ENCODE data around the gene B3GNT5. TPM values are rescaled to one million over a fixed set of nuclear protein-coding genes. Genes with fewer than 3 reads are reported as not detected.

B3GNT5 gene
- total and polyA plus RNA-seq, 2 experiments from 2014 or later, result 4.9 to 6.4 TPM

- peaks cover 38% of the 10 kb centered on the region for H3K9me3 Mint-ChIP-seq
- peaks cover 30% of the 10 kb centered on the region for H3K36me3 Mint-ChIP-seq (ENCODE audit: low read depth)
- Histone ChIP-seq H3K4me2 (no peak overlapping the region), H3K4me1 (ENCODE audit: insufficient read depth) (peaks cover 17% of the 10 kb centered on the region), H3K27ac (ENCODE audit: low read depth) (no peak overlapping the region), H3F3A (replicated peaks; ENCODE audit: low read depth) (no peaks in the 10 kb centered on the region), H4K20me1 (replicated peaks; ENCODE audit: insufficient read depth) (no peaks in the 10 kb centered on the region), H2AFZ (no peak overlapping the region), H3K4me3 (no peak overlapping the region), H3K27me3 (ENCODE audit: insufficient read depth) (no peaks in the 10 kb centered on the region), H3K79me2 (replicated peaks; ENCODE audit: insufficient read depth) (no peaks in the 10 kb centered on the region), H3K9me2 (ENCODE audit: insufficient read depth) (no peaks in the 10 kb centered on the region), H3K36me3 (ENCODE audit: insufficient read depth) (0 out of 2 replicates have a peak, but pooled peaks cover 5% of the 10 kb centered on the region)
- TF ChIP-seq EZH2phosphoT487 (IDR thresholded peaks at IDR 0.05; ENCODE audit: unreplicated experiment) (no peak), REST (IDR thresholded peaks at IDR 0.05; ENCODE audit: unreplicated experiment) (no peak), CREB1 (CRISPR knock-in tag; IDR thresholded peaks at IDR 0.05; ENCODE audit: low read depth) (no peak), ZNF331 (CRISPR knock-in tag; IDR thresholded peaks at IDR 0.05; ENCODE audit: low read depth) (no peak), NANOG (IDR thresholded peaks at IDR 0.05; ENCODE audit: borderline replicate concordance) (no peak), ZNF114 (CRISPR knock-in tag; IDR thresholded peaks at IDR 0.05) (no peak), ZNF462 (CRISPR knock-in tag; IDR thresholded peaks at IDR 0.05) (no peak), EZH2 (IDR thresholded peaks at IDR 0.05; ENCODE audit: low read depth, unreplicated experiment) (no peak), JUNB (IDR thresholded peaks at IDR 0.05; ENCODE audit: unreplicated experiment) (no peak), ETS1 (IDR thresholded peaks at IDR 0.05) (no peak), POLR2AphosphoS5 (IDR thresholded peaks at IDR 0.05; ENCODE audit: low read depth) (no peak), CTCF (conservative IDR thresholded peaks at IDR 0.05; ENCODE audit: low read depth in 2 of 2) (no peak; a peak in 1 of 4 replicates), STAT1 (IDR thresholded peaks at IDR 0.05; ENCODE audit: unreplicated experiment) (no peak)
- peak; percentile 46 for DNase-seq (ENCODE audit: low spot score)
- peaks cover 4% of the 10 kb centered on the region for H3K27me3 Mint-ChIP-seq (ENCODE audit: insufficient read depth, low read depth, poor library complexity)
- peaks cover 26% of the 10 kb centered on the region for H3K4me1 Mint-ChIP-seq
- ATAC-seq, result peak; percentile 74
- no peak overlapping the region for H3K4me3 Mint-ChIP-seq
- H3K27ac Mint-ChIP-seq, result no peak overlapping the region; the same call in 1 of the 2 replicates
Observed at GRCh38 chr3:183244981-183245476, 8.0 kb upstream of the B3GNT5 start.
